Bronchial smooth muscle cell (primary cell): Measurements from ENCODE around the gene CCDC122. TPM values are rescaled to one million over a fixed set of nuclear protein-coding genes. Genes with fewer than 3 reads are reported as not detected.

ENCODE experiments used
- total RNA-seq: library from RNA; depleted of rRNA; stranded (reverse); fragments of >200 nt; gene quantifications from 2 replicates; pipeline ENCODE4 v1.2.1, GENCODE V29; 2014

CCDC122 gene
- total RNA-seq: 2.1 and 3.2 TPM in 2 replicates

GRCh38 chr13:43878892-43879754 lies at the start of gene CCDC122:
CCDC122 (minus strand) TSS chr13:43879740; CDS start chr13:43869376, 10,364 bp downstream.

GRCh38 chr13:43879755-43880181 lies 228 bp upstream of the CCDC122 start, which contains the start of gene LACC1:
LACC1 (plus strand) TSS chr13:43879904; CDS start chr13:43880986, 1,082 bp downstream.

GRCh38 chr13:43786766-43787517 lies 92.6 kb downstream of the CCDC122 start, which contains the start of gene ENOX1:
ENOX1 (minus strand) TSS chr13:43786972.

Other genes with a start within 250 kb of the CCDC122 start
- 1.3 and 2.4 TPM in 2 replicates for gene ENOX1, start 92.8 kb downstream of the CCDC122 start, total RNA-seq
- gene LACC1, start 164 bp upstream of the CCDC122 start, total RNA-seq: 4.7 and 8.2 TPM in 2 replicates